ENCODE measurements around the gene F12. TPM values are rescaled to one million over a fixed set of nuclear protein-coding genes. Genes with fewer than 3 reads are reported as not detected.

The F12 gene
- total RNA-seq, 1 experiment from 2014 or later: 16.5 TPM

- no peaks in the 10 kb centered on the region for H3K27me3 Mint-ChIP-seq (ENCODE audit: insufficient read depth, unreplicated experiment)
- H3K36me3 Mint-ChIP-seq (ENCODE audit: insufficient read depth, unreplicated experiment): no peaks in the 10 kb centered on the region
- ChIA-PET CTCF (interaction anchor here (0.6 to 1.5 kb wide), 7 partner anchors 11 to 151 kb away, joined by 3 to 7 read pairs (median 3); no protein-coding TSS in a partner anchor), POLR2A (interaction anchor here (0.6 to 2.0 kb wide), 4 partner anchors 8 to 615 kb away, joined by 3 to 5 read pairs (median 3); no protein-coding TSS in a partner anchor)
- H3K27ac Mint-ChIP-seq (ENCODE audit: low read depth, unreplicated experiment): no peak overlapping the region
- intact Hi-C loops (cut with micrococcal nuclease): no loop called here
- TF ChIP-seq, protein P1, sequence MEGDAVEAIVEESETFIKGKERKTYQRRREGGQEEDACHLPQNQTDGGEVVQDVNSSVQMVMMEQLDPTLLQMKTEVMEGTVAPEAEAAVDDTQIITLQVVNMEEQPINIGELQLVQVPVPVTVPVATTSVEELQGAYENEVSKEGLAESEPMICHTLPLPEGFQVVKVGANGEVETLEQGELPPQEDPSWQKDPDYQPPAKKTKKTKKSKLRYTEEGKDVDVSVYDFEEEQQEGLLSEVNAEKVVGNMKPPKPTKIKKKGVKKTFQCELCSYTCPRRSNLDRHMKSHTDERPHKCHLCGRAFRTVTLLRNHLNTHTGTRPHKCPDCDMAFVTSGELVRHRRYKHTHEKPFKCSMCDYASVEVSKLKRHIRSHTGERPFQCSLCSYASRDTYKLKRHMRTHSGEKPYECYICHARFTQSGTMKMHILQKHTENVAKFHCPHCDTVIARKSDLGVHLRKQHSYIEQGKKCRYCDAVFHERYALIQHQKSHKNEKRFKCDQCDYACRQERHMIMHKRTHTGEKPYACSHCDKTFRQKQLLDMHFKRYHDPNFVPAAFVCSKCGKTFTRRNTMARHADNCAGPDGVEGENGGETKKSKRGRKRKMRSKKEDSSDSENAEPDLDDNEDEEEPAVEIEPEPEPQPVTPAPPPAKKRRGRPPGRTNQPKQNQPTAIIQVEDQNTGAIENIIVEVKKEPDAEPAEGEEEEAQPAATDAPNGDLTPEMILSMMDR (IDR thresholded peaks at IDR 0.05; ENCODE audit: unreplicated experiment): no peak
- no peaks in the 10 kb centered on the region for H3K9me3 Mint-ChIP-seq (ENCODE audit: unreplicated experiment)
- no peak for DNase-seq (ENCODE audit: unreplicated experiment)
- BruUV-seq (replicated peaks): no TSS peak
- H3K4me3 Mint-ChIP-seq (ENCODE audit: unreplicated experiment): no peak overlapping the region
- H3K4me1 Mint-ChIP-seq (ENCODE audit: insufficient read depth, unreplicated experiment): peaks cover 18% of the 10 kb centered on the region
Observed at GRCh38 chr5:177355868-177356168, 53.5 kb downstream of the F12 start.

- TF ChIP-seq, protein P1 (IDR thresholded peaks at IDR 0.05; ENCODE audit: unreplicated experiment): no peak
- ChIA-PET CTCF (interaction anchor here (0.8 to 1.2 kb wide), 6 partner anchors 14 to 152 kb away, joined by 3 to 7 read pairs (median 4); no protein-coding TSS in a partner anchor), POLR2A (interaction anchor here (0.6 to 1.9 kb wide), 5 partner anchors 9 to 615 kb away, joined by 3 to 5 read pairs (median 3); no protein-coding TSS in a partner anchor)
- Mint-ChIP-seq H3K9me3 (ENCODE audit: unreplicated experiment) (no peaks in the 10 kb centered on the region), H3K4me1 (ENCODE audit: insufficient read depth, unreplicated experiment) (peaks cover 20% of the 10 kb centered on the region), H3K27ac (ENCODE audit: low read depth, unreplicated experiment) (no peak overlapping the region), H3K36me3 (ENCODE audit: insufficient read depth, unreplicated experiment) (no peaks in the 10 kb centered on the region), H3K27me3 (ENCODE audit: insufficient read depth, unreplicated experiment) (no peaks in the 10 kb centered on the region), H3K4me3 (ENCODE audit: unreplicated experiment) (no peak overlapping the region)
- no TSS peak for BruUV-seq (replicated peaks)
- intact Hi-C loops (cut with micrococcal nuclease): no loop called here
- no peak for DNase-seq (ENCODE audit: unreplicated experiment)
Observed at GRCh38 chr5:177355162-177355867, 54.0 kb downstream of the F12 start.

GRCh38 chr5:177354711-177355110 is 54.7 kb downstream of the F12 start:
- DNase-seq (ENCODE audit: unreplicated experiment): no peak
- BruUV-seq (replicated peaks): no TSS peak
- H3K4me3 Mint-ChIP-seq (ENCODE audit: unreplicated experiment): no peak overlapping the region
- TF ChIP-seq, protein P1 (IDR thresholded peaks at IDR 0.05; ENCODE audit: unreplicated experiment): no peak
- no peaks in the 10 kb centered on the region for H3K9me3 Mint-ChIP-seq (ENCODE audit: unreplicated experiment)
- H3K4me1 Mint-ChIP-seq (ENCODE audit: insufficient read depth, unreplicated experiment): peaks cover 26% of the 10 kb centered on the region
- no peaks in the 10 kb centered on the region for H3K36me3 Mint-ChIP-seq (ENCODE audit: insufficient read depth, unreplicated experiment)
- H3K27ac Mint-ChIP-seq (ENCODE audit: low read depth, unreplicated experiment): no peak overlapping the region
- H3K27me3 Mint-ChIP-seq (ENCODE audit: insufficient read depth, unreplicated experiment): no peaks in the 10 kb centered on the region
- ChIA-PET POLR2A (interaction anchor here (1.2 to 1.9 kb wide), 2 partner anchors 34 to 95 kb away, joined by 5 read pairs; no protein-coding TSS in a partner anchor), CTCF (interaction anchor here (1.1 to 4.4 kb wide), 4 partner anchors 15 to 48 kb away, joined by 3 to 22 read pairs (median 4); no protein-coding TSS in a partner anchor)
- intact Hi-C loops (cut with micrococcal nuclease): no loop called here

GRCh38 chr5:177354256-177354655 is 55.1 kb downstream of the F12 start:
- TF ChIP-seq, protein P1 (IDR thresholded peaks at IDR 0.05; ENCODE audit: unreplicated experiment): no peak
- intact Hi-C loops (cut with micrococcal nuclease): no loop called here
- H3K9me3 Mint-ChIP-seq (ENCODE audit: unreplicated experiment): no peaks in the 10 kb centered on the region
- ChIA-PET CTCF (interaction anchor here (0.6 to 4.4 kb wide), 5 partner anchors 15 to 222 kb away, joined by 3 to 22 read pairs (median 4); no protein-coding TSS in a partner anchor), POLR2A (interaction anchor here (1.2 to 1.9 kb wide), 2 partner anchors 35 to 95 kb away, joined by 5 read pairs; no protein-coding TSS in a partner anchor)
- H3K4me3 Mint-ChIP-seq (ENCODE audit: unreplicated experiment): no peak overlapping the region
- H3K27ac Mint-ChIP-seq (ENCODE audit: low read depth, unreplicated experiment): no peak overlapping the region
- H3K36me3 Mint-ChIP-seq (ENCODE audit: insufficient read depth, unreplicated experiment): no peaks in the 10 kb centered on the region
- H3K4me1 Mint-ChIP-seq (ENCODE audit: insufficient read depth, unreplicated experiment): peaks cover 30% of the 10 kb centered on the region
- DNase-seq (ENCODE audit: unreplicated experiment): no peak
- H3K27me3 Mint-ChIP-seq (ENCODE audit: insufficient read depth, unreplicated experiment): no peaks in the 10 kb centered on the region
- BruUV-seq (replicated peaks): no TSS peak
